Eye (tissue), 1 donor: Measurements from ENCODE around the gene KLHL11.
"Not testable (repeated sequence)": the region's sequence is repeated elsewhere in the genome, so short reads cannot be mapped to it uniquely, and the experiment has no call there.

Source experiments
- DNase-seq: peaks from one replicate; pipeline ENCODE4 v3.0.0-alpha.2; 2015

Gene KLHL11

GRCh38 chr17:41888332-41888965, 23.2 kb upstream of the KLHL11 start:
- DNase-seq, result no peak

DNA sequence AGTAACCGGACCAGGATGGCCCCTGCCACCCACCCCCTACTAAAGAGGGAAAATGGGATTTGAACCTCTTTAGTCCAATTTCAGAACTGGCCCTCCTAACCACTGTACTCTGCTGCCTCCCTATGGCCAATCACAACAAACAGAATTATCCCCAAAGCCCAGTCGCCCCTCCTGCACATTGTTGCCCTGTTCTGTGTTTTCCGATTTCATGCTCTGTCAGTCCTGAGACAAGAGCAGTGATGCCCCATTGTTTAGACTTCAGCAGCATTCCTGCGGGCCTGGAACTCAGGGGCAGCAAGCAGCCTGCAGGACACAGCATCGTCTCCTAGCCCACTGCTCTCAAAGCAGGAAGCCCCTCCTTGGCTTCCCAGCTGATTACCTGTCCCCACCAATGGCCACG, 20.5 kb upstream of the KLHL11 start:
- peak; percentile 87 for DNase-seq

DNA sequence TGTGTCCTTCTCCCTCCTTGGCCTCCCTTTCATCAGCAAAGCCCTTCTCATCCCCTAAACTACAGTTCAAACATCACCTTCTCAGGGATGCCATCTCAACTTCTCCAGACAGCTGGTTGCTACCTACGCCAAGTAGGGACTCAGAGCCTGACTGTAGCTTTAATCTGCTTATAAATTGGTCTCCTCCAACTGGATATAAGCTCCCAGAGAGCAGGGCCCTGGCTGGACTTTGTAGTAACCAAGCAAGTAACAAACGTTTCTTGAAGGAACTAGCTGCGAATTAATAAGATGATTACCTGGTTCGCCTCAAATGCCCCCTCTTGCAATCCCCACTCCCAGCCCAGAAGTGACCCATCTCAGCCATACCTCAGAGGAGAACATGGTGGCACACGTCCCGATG, 17.5 kb upstream of the KLHL11 start:
- DNase-seq, result no peak

- DNase-seq, result no peak
Observed at GRCh38 chr17:41880130-41880529, 14.9 kb upstream of the KLHL11 start.

GRCh38 chr17:41874293-41874670, 9.1 kb upstream of the KLHL11 start:
- DNase-seq, result not testable (repeated sequence)

- no peak for DNase-seq
Observed at GRCh38 chr17:41873559-41874292, 8.5 kb upstream of the KLHL11 start.

- no peak for DNase-seq
Observed at GRCh38 chr17:41871789-41872188, 6.6 kb upstream of the KLHL11 start.

- DNase-seq, result no peak
Observed at GRCh38 chr17:41870627-41871026, 5.4 kb upstream of the KLHL11 start.

- DNase-seq, result no peak
Observed at GRCh38 chr17:41870097-41870496, 4.9 kb upstream of the KLHL11 start.

DNA sequence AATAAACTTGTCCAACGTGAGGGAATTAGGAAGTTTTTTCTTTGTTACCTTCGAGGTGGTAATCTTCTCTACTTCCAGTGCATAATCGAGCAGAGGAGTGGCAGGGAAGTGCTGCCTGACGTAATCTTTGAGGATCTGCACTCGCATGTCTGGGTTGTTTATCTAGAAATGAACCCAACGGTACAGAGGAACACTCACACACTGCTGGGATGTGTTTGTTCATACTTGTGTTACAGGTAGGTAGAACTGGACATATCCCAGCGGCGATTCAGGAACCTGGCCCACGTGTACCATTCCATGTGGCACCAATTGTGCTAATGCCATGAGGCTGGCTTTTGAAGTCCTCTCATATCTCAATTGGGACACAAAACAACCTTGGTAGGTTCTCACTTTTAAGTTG, 4.2 kb upstream of the KLHL11 start:
- DNase-seq, result no peak

GRCh38 chr17:41868568-41868967, 3.3 kb upstream of the KLHL11 start:
- no peak for DNase-seq

GRCh38 chr17:41865596-41865893, 322 bp upstream of the KLHL11 start:
- DNase-seq, result no peak

GRCh38 chr17:41864498-41864835, 756 bp downstream of the KLHL11 start:
- no peak for DNase-seq

GRCh38 chr17:41863074-41863848, 2.0 kb downstream of the KLHL11 start:
- DNase-seq, result peak; percentile 9

GRCh38 chr17:41860254-41860931, 4.8 kb downstream of the KLHL11 start:
- peak; percentile 26 for DNase-seq

DNA sequence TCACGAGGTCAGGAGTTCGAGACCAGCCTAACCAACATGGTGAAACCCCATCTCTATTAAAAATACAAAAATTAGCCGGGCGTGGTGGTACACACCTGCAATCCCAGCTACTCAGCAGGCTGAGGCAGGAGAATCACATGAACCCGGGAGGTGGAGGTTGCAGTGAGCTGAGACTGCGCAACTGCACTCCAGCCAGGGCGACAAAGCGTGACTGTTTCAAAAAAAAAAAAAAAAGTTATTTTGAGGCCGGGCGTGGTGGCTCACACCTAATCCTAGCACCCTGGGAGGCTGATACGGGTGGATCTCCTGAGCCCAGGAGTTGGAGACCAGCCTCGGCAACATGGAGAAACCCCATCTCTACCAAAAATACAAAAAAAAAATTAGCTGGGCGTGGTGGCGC, 13.8 kb downstream of the KLHL11 start:
- not testable (repeated sequence) for DNase-seq

DNA sequence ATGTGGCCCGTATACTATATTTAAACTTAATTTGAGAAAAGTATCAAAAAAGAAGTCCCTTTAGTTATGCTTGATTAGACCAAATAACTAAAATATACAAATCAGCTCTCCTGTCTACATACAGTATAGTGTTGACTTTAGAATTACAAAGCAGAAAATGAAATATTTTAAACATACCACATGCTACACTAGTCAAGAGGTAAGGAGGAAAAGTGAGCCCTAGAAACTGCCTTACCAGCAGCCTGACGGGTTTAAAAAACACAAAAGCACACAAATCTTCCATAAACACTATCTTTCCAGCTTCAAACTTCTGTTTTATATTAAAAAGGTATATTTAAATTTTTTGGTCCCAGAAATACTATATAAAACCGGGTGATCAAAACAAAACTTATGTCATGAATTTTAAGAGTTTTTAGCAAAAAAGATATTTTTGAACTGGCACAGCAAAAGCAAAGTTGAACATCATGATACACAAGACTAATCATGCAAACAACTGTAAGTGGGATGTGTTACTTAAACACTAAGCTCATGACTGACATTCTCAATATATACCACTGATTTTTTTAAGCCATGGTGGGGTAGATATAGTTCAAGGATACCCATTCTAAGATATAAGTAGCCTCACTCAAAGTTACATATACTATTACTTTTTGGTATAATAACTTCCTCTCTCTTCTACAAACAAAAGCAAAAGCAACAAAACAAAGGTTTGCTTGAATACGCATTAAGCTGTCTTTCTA, 15.8 kb downstream of the KLHL11 start:
- DNase-seq, result no peak

DNA sequence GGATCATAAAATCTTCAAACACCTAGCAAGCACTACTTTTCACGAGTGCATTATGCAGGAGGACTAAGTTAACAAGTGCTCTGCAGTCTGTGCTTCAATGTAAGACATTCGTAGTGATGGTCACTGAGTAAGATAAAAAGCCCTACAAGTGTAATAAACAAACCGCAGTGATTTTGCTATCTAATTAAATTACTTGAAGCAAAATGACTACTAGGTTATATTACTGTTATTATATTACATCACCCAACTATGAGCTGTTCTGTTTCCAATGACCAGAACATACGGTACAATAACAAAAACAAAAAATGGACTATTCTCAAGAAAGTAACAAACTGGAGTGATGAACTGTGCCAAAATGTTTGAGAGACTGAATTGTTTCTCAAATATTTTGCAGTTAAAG, 16.4 kb downstream of the KLHL11 start:
- DNase-seq, result no peak

- DNase-seq, result no peak
Observed at GRCh38 chr17:41844971-41845370, 20.3 kb downstream of the KLHL11 start.

DNA sequence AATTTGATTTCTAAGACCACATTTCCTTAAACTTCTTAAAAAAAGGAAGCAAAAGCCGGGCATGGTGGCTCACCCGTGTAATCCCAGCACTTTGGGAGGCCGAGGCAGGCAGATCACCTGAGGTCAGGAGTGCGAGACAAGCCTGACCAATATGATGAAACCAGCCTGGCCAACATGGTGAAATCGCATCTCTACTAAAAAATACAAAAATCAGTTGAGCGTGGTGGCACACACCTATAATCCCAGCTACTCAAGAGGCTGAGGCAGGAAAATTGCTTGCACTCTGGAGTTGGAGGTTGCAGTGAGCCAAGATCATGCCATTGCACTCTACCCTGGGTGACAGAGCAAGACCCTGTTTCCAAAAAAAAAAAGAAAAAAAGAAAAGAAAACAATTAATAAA, 24.4 kb downstream of the KLHL11 start:
- not testable (repeated sequence) for DNase-seq

DNA sequence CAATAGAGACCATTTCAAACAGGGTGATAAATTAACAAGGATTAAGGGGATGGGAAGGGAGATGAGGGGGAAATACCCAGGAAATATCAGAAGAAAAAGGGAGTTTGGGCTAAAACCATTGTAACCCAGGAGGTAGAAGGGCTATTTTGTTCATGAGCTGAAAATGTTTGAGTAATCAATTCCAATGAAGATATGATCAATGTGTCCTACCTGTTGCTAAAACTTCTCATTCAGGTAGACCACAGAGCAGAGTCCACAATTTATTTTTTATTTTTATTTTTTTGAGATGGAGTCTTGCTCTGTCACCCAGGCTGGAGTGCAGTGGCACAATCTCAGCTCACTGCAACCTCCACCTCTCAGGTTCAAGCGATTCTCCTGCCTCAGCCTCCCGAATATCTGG, 25.8 kb downstream of the KLHL11 start:
- DNase-seq, result not testable (repeated sequence)

- DNase-seq, result no peak
Observed at GRCh38 chr17:41837761-41838538, 27.3 kb downstream of the KLHL11 start, which contains the start of gene KLHL10. TSS of gene KLHL10 (plus strand) at chr17:41837825. CDS start at chr17:41837933, 108 bp downstream.
